Neural progenitor cell (in vitro differentiated cells): ENCODE measurements around the gene TEX14. TPM values are rescaled to one million over a fixed set of nuclear protein-coding genes. Genes with fewer than 3 reads are reported as not detected.

Experiments
- DNase-seq: peaks from one replicate; pipeline ENCODE4 v3.0.0-alpha.2; 2016; ENCODE audit warnings: low spot score
- H2AFZ ChIP-seq: fragments of 200-600 bp; sonication (generic); replicated peaks from 2 replicates; pipeline ENCODE4 v1.6.1; 2016; ENCODE audit warnings: antibody characterized with exemption
- H3F3A ChIP-seq: fragments of 200-600 bp; sonication (generic); 2 replicates; pipeline ENCODE4 v1.6.1; 2016; ENCODE audit warnings: antibody characterized with exemption, low read depth
- H3K27ac ChIP-seq: fragments of 200-600 bp; sonication (generic); 2 replicates; pipeline ENCODE4 v1.5.1; 2016; ENCODE audit warnings: mild to moderate bottlenecking
- H3K27me3 ChIP-seq: fragments of 200-600 bp; sonication (generic); 2 replicates; pipeline ENCODE4 v1.6.1; 2016; ENCODE audit warnings: mild to moderate bottlenecking, moderate library complexity
- H3K36me3 ChIP-seq: fragments of 200-600 bp; sonication (generic); 2 replicates; pipeline ENCODE4 v1.5.1; 2016
- H3K4me1 ChIP-seq: fragments of 200-600 bp; sonication (generic); 2 replicates; pipeline ENCODE4 v1.6.1; 2016; ENCODE audit warnings: mixed run types
- H3K4me2 ChIP-seq: fragments of 200-600 bp; sonication (generic); 2 replicates; pipeline ENCODE4 v1.6.1; 2016
- H3K4me3 ChIP-seq: fragments of 200-600 bp; sonication (generic); 2 replicates; pipeline ENCODE4 v1.5.1; 2016
- H3K79me2 ChIP-seq: fragments of 200-600 bp; sonication (generic); 2 replicates; pipeline ENCODE4 v1.6.1; 2016; ENCODE audit warnings: low read depth
- H3K9ac ChIP-seq: fragments of 200-600 bp; sonication (generic); 2 replicates; pipeline ENCODE4 v1.6.1; 2016
- H3K9me3 ChIP-seq: fragments of 200-600 bp; sonication (generic); 2 replicates; pipeline ENCODE4 v1.5.1; 2016; ENCODE audit warnings: low read depth
- H4K20me1 ChIP-seq: fragments of 200-600 bp; sonication (generic); 2 replicates; pipeline ENCODE4 v1.6.1; 2016; ENCODE audit warnings: low read depth
- H3K27ac Mint-ChIP-seq: 3 replicates; pipeline ENCODE4 v1.8.0; 2021; ENCODE audit warnings: mixed read lengths
- H3K27me3 Mint-ChIP-seq: 2 replicates; pipeline ENCODE4 v1.8.0; 2022; ENCODE audit warnings: low read depth, mild to moderate bottlenecking, inconsistent platforms, moderate library complexity, mixed read lengths; ENCODE audit not compliant: insufficient read depth
- H3K36me3 Mint-ChIP-seq: 3 replicates; pipeline ENCODE4 v1.8.0; 2021; ENCODE audit warnings: mixed read lengths
- H3K4me1 Mint-ChIP-seq: 3 replicates; pipeline ENCODE4 v1.8.0; 2021; ENCODE audit warnings: mixed read lengths
- H3K4me3 Mint-ChIP-seq: 3 replicates; pipeline ENCODE4 v1.8.0; 2021; ENCODE audit warnings: mild to moderate bottlenecking, moderate library complexity, mixed read lengths
- H3K9me3 Mint-ChIP-seq: 3 replicates; pipeline ENCODE4 v1.8.0; 2020; ENCODE audit warnings: mixed read lengths
- CTCF ChIP-seq: fragments of 200-600 bp; sonication (generic); IDR thresholded peaks from 2 replicates; pipeline ENCODE4 v1.5.1; 2017; ENCODE audit warnings: antibody characterized with exemption, mild to moderate bottlenecking
- EZH2 ChIP-seq: fragments of 200-600 bp; sonication (generic); IDR thresholded peaks from 2 replicates; pipeline ENCODE4 v1.6.1; 2017; ENCODE audit warnings: antibody characterized with exemption, mild to moderate bottlenecking, moderate library complexity
- EZH2phosphoT487 ChIP-seq: fragments of 200-600 bp; sonication (generic); IDR thresholded peaks from 2 replicates; pipeline ENCODE4 v1.6.1; 2017; ENCODE audit warnings: antibody characterized with exemption
- total RNA-seq: library from RNA; depleted of rRNA; stranded (reverse); fragments of >200 nt; gene quantifications from 2 replicates; pipeline ENCODE4 v1.2.3, GENCODE V29; 2015; ENCODE audit warnings: low replicate concordance

Gene TEX14
- total RNA-seq, 1 donor from 2014 or later: 0.09 TPM

GRCh38 chr17:58669853-58670252 is 22.0 kb downstream of the TEX14 start:
- Histone ChIP-seq H3K4me3 (no peak overlapping the region), H3K27me3 (no peaks in the 10 kb centered on the region), H3K4me2 (no peak overlapping the region), H3K9me3 (no peaks in the 10 kb centered on the region), H3K79me2 (no peaks in the 10 kb centered on the region), H3K27ac (no peak overlapping the region), H3F3A (no peaks in the 10 kb centered on the region), H2AFZ (peak overlapping the region; percentile 68), H4K20me1 (no peaks in the 10 kb centered on the region), H3K36me3 (no peaks in the 10 kb centered on the region), H3K4me1 (peaks cover 10% of the 10 kb centered on the region), H3K9ac (no peak overlapping the region)
- H3K27me3 Mint-ChIP-seq: peaks cover 3% of the 10 kb centered on the region
- no peaks in the 10 kb centered on the region for H3K9me3 Mint-ChIP-seq
- H3K4me1 Mint-ChIP-seq: peaks cover 7% of the 10 kb centered on the region
- H3K36me3 Mint-ChIP-seq: no peaks in the 10 kb centered on the region
- no peak for DNase-seq
- TF ChIP-seq EZH2: no peak
- TF ChIP-seq CTCF: no peak
- TF ChIP-seq EZH2phosphoT487: no peak
- no peak overlapping the region for H3K4me3 Mint-ChIP-seq
- no peak overlapping the region for H3K27ac Mint-ChIP-seq

- H3K4me3 Mint-ChIP-seq: no peak overlapping the region
- Histone ChIP-seq H3K79me2 (no peaks in the 10 kb centered on the region), H3K27ac (no peak overlapping the region), H3K9me3 (no peaks in the 10 kb centered on the region), H4K20me1 (no peaks in the 10 kb centered on the region), H3K9ac (no peak overlapping the region), H3K4me3 (no peak overlapping the region), H3F3A (no peaks in the 10 kb centered on the region), H3K4me2 (no peak overlapping the region), H3K27me3 (no peaks in the 10 kb centered on the region), H3K4me1 (peaks cover 10% of the 10 kb centered on the region), H2AFZ (no peak overlapping the region), H3K36me3 (no peaks in the 10 kb centered on the region)
- peaks cover 3% of the 10 kb centered on the region for H3K27me3 Mint-ChIP-seq
- no peak overlapping the region for H3K27ac Mint-ChIP-seq
- H3K4me1 Mint-ChIP-seq: peaks cover 7% of the 10 kb centered on the region
- no peaks in the 10 kb centered on the region for H3K36me3 Mint-ChIP-seq
- no peaks in the 10 kb centered on the region for H3K9me3 Mint-ChIP-seq
- DNase-seq: no peak
- no peak for TF ChIP-seq EZH2
- no peak for TF ChIP-seq EZH2phosphoT487
- TF ChIP-seq CTCF: no peak
Measured at GRCh38 chr17:58668598-58668935, 23.3 kb downstream of the TEX14 start.

- no peaks in the 10 kb centered on the region for H3K79me2 ChIP-seq
- peaks cover 7% of the 10 kb centered on the region for H3K4me1 Mint-ChIP-seq
- no peaks in the 10 kb centered on the region for H3K9me3 Mint-ChIP-seq
- no peaks in the 10 kb centered on the region for H3K36me3 ChIP-seq
- no peak overlapping the region for H3K4me3 Mint-ChIP-seq
- H4K20me1 ChIP-seq: no peaks in the 10 kb centered on the region
- H3K27me3 ChIP-seq: no peaks in the 10 kb centered on the region
- no peaks in the 10 kb centered on the region for H3F3A ChIP-seq
- H3K27ac Mint-ChIP-seq: no peak overlapping the region
- TF ChIP-seq EZH2phosphoT487: no peak
- TF ChIP-seq EZH2: no peak
- TF ChIP-seq CTCF: no peak
- peaks cover 3% of the 10 kb centered on the region for H3K27me3 Mint-ChIP-seq
- DNase-seq: no peak
- H3K27ac ChIP-seq: no peak overlapping the region
- H3K4me2 ChIP-seq: no peak overlapping the region
- no peaks in the 10 kb centered on the region for H3K9me3 ChIP-seq
- no peak overlapping the region for H3K9ac ChIP-seq
- H3K36me3 Mint-ChIP-seq: no peaks in the 10 kb centered on the region
- no peak overlapping the region for H3K4me3 ChIP-seq
- no peak overlapping the region for H2AFZ ChIP-seq
- H3K4me1 ChIP-seq: peaks cover 10% of the 10 kb centered on the region
Measured at GRCh38 chr17:58667934-58668597, 23.8 kb downstream of the TEX14 start.
